SU-DHL-6 (cell line): ENCODE results near the gene SLC16A8.

Experiments used
- CTCF ChIP-seq: fragments of 200-600 bp; sonication (generic); IDR thresholded peaks from one replicate; pipeline ENCODE4 v1.5.1; 2017; ENCODE audit warnings: antibody characterized with exemption, mild to moderate bottlenecking, low read length, moderate library complexity; ENCODE audit not compliant: insufficient read depth, poor library complexity, severe bottlenecking
- EZH2phosphoT487 ChIP-seq: fragments of 200-600 bp; sonication (generic), shearing (Covaris generic); conservative IDR thresholded peaks from 2 replicates; pipeline ENCODE4 v1.6.1; 2018; ENCODE audit warnings: mild to moderate bottlenecking, antibody characterized with exemption, low read length, moderate library complexity, mixed read lengths

- TF ChIP-seq CTCF (no peak), EZH2phosphoT487 (no peak)
Observed at GRCh38 chr22:38097058-38097457, 13.1 kb upstream of the SLC16A8 start.
